SJSA1 (cell line): Measurements from ENCODE around the gene TTC32. TPM values are rescaled to one million over a fixed set of nuclear protein-coding genes. Genes with fewer than 3 reads are reported as not detected.
"Not testable (repeated sequence)": the region's sequence is repeated elsewhere in the genome, so short reads cannot be mapped to it uniquely, and the experiment has no call there.

Experiments
- DNase-seq, 2 experiments: peaks; one replicate each; pipeline ENCODE4 v3.0.0-alpha.2; 2015 to 2020; ENCODE audit warnings: low spot score in 2 of 2, low read depth in 1 of 2
- H3K27ac ChIP-seq: fragments of 250-450 bp; sonication (Bioruptor Pico); 2 replicates; pipeline ENCODE4 v1.5.1; 2020; ENCODE audit warnings: mild to moderate bottlenecking, moderate library complexity
- H3K27me3 ChIP-seq: fragments of 250-450 bp; sonication (Bioruptor Pico); replicated peaks from 2 replicates; pipeline ENCODE4 v1.5.1; 2020; ENCODE audit warnings: mild to moderate bottlenecking, moderate library complexity
- H3K36me3 ChIP-seq: fragments of 250-450 bp; sonication (Bioruptor Pico); 2 replicates; pipeline ENCODE4 v1.5.1; 2020; ENCODE audit warnings: mild to moderate bottlenecking
- H3K4me1 ChIP-seq: fragments of 250-450 bp; sonication (Bioruptor Pico); replicated peaks from 2 replicates; pipeline ENCODE4 v1.6.1; 2021; ENCODE audit warnings: mild to moderate bottlenecking
- H3K4me3 ChIP-seq: fragments of 250-450 bp; sonication (Bioruptor Pico); 2 replicates; pipeline ENCODE4 v1.5.1; 2020; ENCODE audit warnings: mild to moderate bottlenecking
- H3K9me3 ChIP-seq: fragments of 250-450 bp; sonication (Bioruptor Pico); replicated peaks from 2 replicates; pipeline ENCODE4 v1.5.1; 2020; ENCODE audit warnings: mild to moderate bottlenecking
- total RNA-seq: library from RNA; depleted of rRNA; stranded (reverse); fragments of >200 nt; shearing (Covaris generic); gene quantifications from 2 replicates; pipeline ENCODE4 v1.2.3, GENCODE V29; 2014

The TTC32 gene
- total RNA-seq, 1 experiment from 2014 or later: 5.8 TPM

GRCh38 chr2:19922188-19922587 is 20.4 kb upstream of the TTC32 start:
- H3K9me3 ChIP-seq, DNase-seq, H3K36me3 ChIP-seq, H3K27ac ChIP-seq, H3K27me3 ChIP-seq, H3K4me3 ChIP-seq, H3K4me1 ChIP-seq: not testable (repeated sequence)

GRCh38 chr2:19916385-19916950 is 14.7 kb upstream of the TTC32 start:
- Histone ChIP-seq H3K27ac (no peak overlapping the region), H3K27me3 (no peaks in the 10 kb centered on the region), H3K4me3 (no peak overlapping the region), H3K4me1 (peaks cover 9% of the 10 kb centered on the region), H3K9me3 (no peaks in the 10 kb centered on the region), H3K36me3 (no peaks in the 10 kb centered on the region)
- DNase-seq: no peak

GRCh38 chr2:19914266-19914975 is 12.6 kb upstream of the TTC32 start:
- DNase-seq: no peak
- H3K36me3 ChIP-seq: no peaks in the 10 kb centered on the region

GRCh38 chr2:19911808-19912509 is 10.2 kb upstream of the TTC32 start:
- Histone ChIP-seq H3K27ac (no peak overlapping the region), H3K27me3 (no peaks in the 10 kb centered on the region), H3K4me1 (peaks cover 14% of the 10 kb centered on the region), H3K4me3 (no peak overlapping the region), H3K36me3 (no peaks in the 10 kb centered on the region), H3K9me3 (no peaks in the 10 kb centered on the region)
- peak; percentile 87 to 91 for DNase-seq

More at GRCh38 chr2:19914266-19914975, 12.6 kb upstream of the TTC32 start:
- Histone ChIP-seq H3K27me3 (no peaks in the 10 kb centered on the region), H3K27ac (no peak overlapping the region), H3K4me1 (peaks cover 14% of the 10 kb centered on the region), H3K4me3 (no peak overlapping the region), H3K9me3 (no peaks in the 10 kb centered on the region)

GRCh38 chr2:19902216-19902740 is 495 bp upstream of the TTC32 start:
- H3K4me3 ChIP-seq: peak overlapping the region; percentile 72
- no peaks in the 10 kb centered on the region for H3K27me3 ChIP-seq
- peaks cover 4% of the 10 kb centered on the region for H3K36me3 ChIP-seq
- H3K27ac ChIP-seq: peak overlapping the region; percentile 94
- no peaks in the 10 kb centered on the region for H3K9me3 ChIP-seq
- no peak for DNase-seq
- peaks cover 15% of the 10 kb centered on the region for H3K4me1 ChIP-seq

GRCh38 chr2:19900931-19901441 is 797 bp downstream of the TTC32 start:
- Histone ChIP-seq H3K27me3 (no peaks in the 10 kb centered on the region), H3K4me1 (peaks cover 15% of the 10 kb centered on the region), H3K27ac (peak overlapping the region; percentile 94), H3K4me3 (peak overlapping the region; percentile 72), H3K9me3 (no peaks in the 10 kb centered on the region), H3K36me3 (peaks cover 4% of the 10 kb centered on the region)
- no peak for DNase-seq

- no peaks in the 10 kb centered on the region for H3K27me3 ChIP-seq
- peak overlapping the region; percentile 72 for H3K4me3 ChIP-seq
- peak overlapping the region; percentile 94; the same call in 1 of the 2 replicates for H3K27ac ChIP-seq
- DNase-seq: peak in 1 of 2 experiments; percentile 38
- no peaks in the 10 kb centered on the region for H3K9me3 ChIP-seq
- H3K4me1 ChIP-seq: peaks cover 15% of the 10 kb centered on the region
- peaks cover 4% of the 10 kb centered on the region for H3K36me3 ChIP-seq
Measured at GRCh38 chr2:19899985-19900930, 1.5 kb downstream of the TTC32 start.

- Histone ChIP-seq H3K4me1 (peaks cover 15% of the 10 kb centered on the region), H3K4me3 (no peak overlapping the region), H3K9me3 (no peaks in the 10 kb centered on the region), H3K27me3 (no peaks in the 10 kb centered on the region), H3K36me3 (peaks cover 4% of the 10 kb centered on the region), H3K27ac (no peak overlapping the region)
- DNase-seq: no peak
Measured at GRCh38 chr2:19898592-19899329, 3.0 kb downstream of the TTC32 start.

GRCh38 chr2:19897623-19898245 is 4.0 kb downstream of the TTC32 start:
- no peak for DNase-seq
- Histone ChIP-seq H3K27me3 (no peaks in the 10 kb centered on the region), H3K4me1 (peaks cover 13% of the 10 kb centered on the region), H3K4me3 (no peak overlapping the region), H3K27ac (no peak overlapping the region), H3K9me3 (no peaks in the 10 kb centered on the region), H3K36me3 (peaks cover 8% of the 10 kb centered on the region)

GRCh38 chr2:19895535-19895934 is 6.2 kb downstream of the TTC32 start:
- H3K36me3 ChIP-seq: peaks cover 7% of the 10 kb centered on the region; the same call in 1 of the 2 replicates
- H3K27me3 ChIP-seq: no peaks in the 10 kb centered on the region
- peaks cover 9% of the 10 kb centered on the region for H3K4me1 ChIP-seq
- no peak overlapping the region for H3K4me3 ChIP-seq
- DNase-seq: no peak
- H3K9me3 ChIP-seq: no peaks in the 10 kb centered on the region
- H3K27ac ChIP-seq: no peak overlapping the region

GRCh38 chr2:19894134-19894792 is 7.5 kb downstream of the TTC32 start:
- no peak overlapping the region for H3K27ac ChIP-seq
- H3K27me3 ChIP-seq: no peaks in the 10 kb centered on the region
- DNase-seq: no peak
- no peak overlapping the region for H3K4me3 ChIP-seq
- no peaks in the 10 kb centered on the region for H3K9me3 ChIP-seq
- peaks cover 7% of the 10 kb centered on the region; the same call in 1 of the 2 replicates for H3K36me3 ChIP-seq
- H3K4me1 ChIP-seq: 0 out of 2 replicates have a peak, but pooled peaks cover 6% of the 10 kb centered on the region
